Caco-2 (cell line): ENCODE measurements around the gene TLE2. TPM values are rescaled to one million over a fixed set of nuclear protein-coding genes. Genes with fewer than 3 reads are reported as not detected.

Source experiments
- BruUV-seq: library from RNA; stranded (reverse); fragments of 400-500 nt; replicated peaks from 2 replicates; lab custom pipeline; 2021; lab: Mats Ljungman, UMichigan
- CTCF ChIA-PET: fragments of 300-600 bp; sonication (Branson Sonifier 250); formaldehyde crosslinking; loops from one replicate; lab custom pipeline; 2022; ENCODE audit warnings: antibody characterized with exemption; lab: Charles Lee
- POLR2A ChIA-PET: fragments of 300-600 bp; sonication (Branson Sonifier 250); formaldehyde crosslinking; loops from one replicate; lab custom pipeline; 2022; ENCODE audit warnings: antibody characterized with exemption; lab: Charles Lee
- DNase-seq, 2 experiments: peaks; one replicate each; pipeline versions ENCODE4 v3.0.0 to v3.0.0-alpha.2; 2020 to 2022
- H3K27me3 ChIP-seq: replicated peaks from 2 replicates; pipeline ENCODE4 v1.6.0; 2011; ENCODE audit warnings: low read length; ENCODE audit not compliant: control insufficient read depth, insufficient read depth
- H3K36me3 ChIP-seq: 2 replicates; pipeline ENCODE4 v1.5.1; 2011; ENCODE audit warnings: low read length; ENCODE audit not compliant: control insufficient read depth, insufficient read depth
- H3K4me1 ChIP-seq: fragments of 250-450 bp; sonication (Bioruptor Pico); 2 replicates; pipeline ENCODE4 v1.5.1; 2020; ENCODE audit warnings: mild to moderate bottlenecking
- H3K4me3 ChIP-seq: 2 replicates; pipeline ENCODE4 v1.5.1; 2011; ENCODE audit warnings: low read depth, mild to moderate bottlenecking, control low read depth, low read length
- H3K9me3 ChIP-seq: fragments of 250-450 bp; sonication (Bioruptor Pico); 2 replicates; pipeline ENCODE4 v1.5.1; 2020; ENCODE audit warnings: mild to moderate bottlenecking, moderate library complexity
- H3K27ac Mint-ChIP-seq: one replicate; pipeline ENCODE4 v1.8.0; 2022; ENCODE audit warnings: mixed read lengths; ENCODE audit not compliant: unreplicated experiment
- H3K27me3 Mint-ChIP-seq: one replicate; pipeline ENCODE4 v1.8.0; 2022; ENCODE audit warnings: mixed read lengths; ENCODE audit not compliant: insufficient read depth, unreplicated experiment
- H3K36me3 Mint-ChIP-seq: one replicate; pipeline ENCODE4 v1.8.0; 2022; ENCODE audit warnings: mild to moderate bottlenecking, mixed read lengths; ENCODE audit not compliant: insufficient read depth, unreplicated experiment
- H3K4me1 Mint-ChIP-seq: one replicate; pipeline ENCODE4 v1.8.0; 2022; ENCODE audit warnings: low read depth, mixed read lengths; ENCODE audit not compliant: unreplicated experiment
- H3K4me3 Mint-ChIP-seq: one replicate; pipeline ENCODE4 v1.8.0; 2022; ENCODE audit warnings: mild to moderate bottlenecking, moderate library complexity, mixed read lengths; ENCODE audit not compliant: unreplicated experiment
- H3K9me3 Mint-ChIP-seq: one replicate; pipeline ENCODE4 v1.8.0; 2022; ENCODE audit warnings: mixed read lengths; ENCODE audit not compliant: unreplicated experiment
- CTCF ChIP-seq, 2 experiments: fragments of 200-600 bp in 1 of 2; IDR thresholded peaks; 1 replicate in 1 of 2; 2 replicates in 1 of 2; pipeline versions ENCODE4 v1.5.1 to v1.8.0; 2011 to 2022; ENCODE audit warnings: antibody characterized with exemption in 1 of 2, control low read depth in 1 of 2, inconsistent platforms in 1 of 2, low read depth in 1 of 2, low read length in 1 of 2, mild to moderate bottlenecking in 1 of 2, moderate library complexity in 1 of 2; ENCODE audit not compliant: insufficient read depth in 1 of 2, severe bottlenecking in 1 of 2, unreplicated experiment in 1 of 2
- intact Hi-C: fragments of 100-400 bp; cut with micrococcal nuclease; formaldehyde crosslinking; loops from one replicate; pipeline ENCODE4 v1.10.0; 2022; ENCODE audit not compliant: unreplicated experiment
- total RNA-seq: library from RNA; stranded (reverse); gene quantifications from 2 replicates; pipeline ENCODE4 v1.2.3, GENCODE V29; 2022

TLE2 gene
- total RNA-seq, 1 experiment from 2014 or later = 31.3 TPM

DNA sequence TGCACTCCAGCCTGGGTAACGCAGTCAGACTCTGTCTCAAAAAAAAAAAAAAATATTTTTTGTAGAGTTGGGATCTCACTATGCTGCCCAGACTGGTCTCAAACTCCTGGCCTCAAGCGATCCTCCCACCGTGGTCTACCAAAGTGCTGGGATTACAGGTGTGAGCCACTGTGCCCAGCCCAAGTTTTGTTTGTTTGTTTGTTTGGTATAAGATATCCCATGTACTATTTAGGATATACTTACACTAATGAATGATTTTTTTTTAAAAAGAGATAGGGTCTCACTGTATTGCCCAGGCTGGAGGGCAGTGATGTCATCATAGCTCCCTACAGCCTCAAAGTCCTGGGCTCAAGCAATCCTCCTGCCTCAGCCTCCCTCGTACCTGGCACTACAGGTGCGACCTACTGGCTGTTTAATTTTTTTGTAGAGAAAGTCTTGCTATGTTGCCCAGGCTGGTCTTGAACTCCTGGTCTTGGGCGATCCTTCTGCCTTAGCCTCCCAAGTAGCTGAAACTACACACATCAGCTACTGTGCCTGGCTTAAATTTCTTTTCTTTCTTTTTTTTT, 27.8 kb downstream of the TLE2 start:
- CTCF ChIA-PET = no interaction called here
- no peaks in the 10 kb centered on the region for H3K4me1 Mint-ChIP-seq
- POLR2A ChIA-PET = no interaction called here
- no peaks in the 10 kb centered on the region for H3K27me3 ChIP-seq
- H3K36me3 ChIP-seq = no peaks in the 10 kb centered on the region
- no peak overlapping the region for H3K4me3 Mint-ChIP-seq
- H3K9me3 ChIP-seq = no peaks in the 10 kb centered on the region
- H3K36me3 Mint-ChIP-seq = peaks cover 5% of the 10 kb centered on the region
- H3K27me3 Mint-ChIP-seq = no peaks in the 10 kb centered on the region
- no peak overlapping the region for H3K27ac Mint-ChIP-seq
- intact Hi-C loops = no loop called here
- TF ChIP-seq CTCF (IDR thresholded peaks at IDR 0.05; ENCODE audit: insufficient read depth in 1 of 2, low read depth in 1 of 2, low read length in 1 of 2, severe bottlenecking in 1 of 2, unreplicated experiment in 1 of 2) = no peak
- no TSS peak for BruUV-seq
- no peak overlapping the region for H3K4me3 ChIP-seq
- DNase-seq = no peak
- H3K4me1 ChIP-seq = no peaks in the 10 kb centered on the region
- H3K9me3 Mint-ChIP-seq = no peaks in the 10 kb centered on the region

- DNase-seq = no peak
- H3K27me3 ChIP-seq = no peaks in the 10 kb centered on the region
- intact Hi-C loops = no loop called here
- no peaks in the 10 kb centered on the region for H3K27me3 Mint-ChIP-seq
- BruUV-seq = no TSS peak
- ChIA-PET POLR2A (no interaction called here), CTCF (interaction anchor here (0.6 kb wide), 1 partner anchor 158 kb away, joined by 3 read pairs; the partner anchor contains the start of gene ZNF555)
- no peak for TF ChIP-seq CTCF (IDR thresholded peaks at IDR 0.05; ENCODE audit: insufficient read depth in 1 of 2, low read depth in 1 of 2, low read length in 1 of 2, severe bottlenecking in 1 of 2, unreplicated experiment in 1 of 2)
- no peaks in the 10 kb centered on the region for H3K9me3 ChIP-seq
- H3K27ac Mint-ChIP-seq = no peak overlapping the region
- no peaks in the 10 kb centered on the region for H3K4me1 Mint-ChIP-seq
- H3K36me3 Mint-ChIP-seq = peaks cover 5% of the 10 kb centered on the region
- no peak overlapping the region for H3K4me3 Mint-ChIP-seq
- no peaks in the 10 kb centered on the region for H3K36me3 ChIP-seq
- H3K9me3 Mint-ChIP-seq = no peaks in the 10 kb centered on the region
- H3K4me3 ChIP-seq = no peak overlapping the region
- H3K4me1 ChIP-seq = no peaks in the 10 kb centered on the region
Observed at GRCh38 chr19:2998642-2999041, 30.4 kb downstream of the TLE2 start.

GRCh38 chr19:2997720-2998119, 31.4 kb downstream of the TLE2 start:
- H3K4me1 ChIP-seq = no peaks in the 10 kb centered on the region
- H3K4me3 Mint-ChIP-seq = no peak overlapping the region
- H3K4me1 Mint-ChIP-seq = no peaks in the 10 kb centered on the region
- no peak overlapping the region for H3K4me3 ChIP-seq
- DNase-seq = no peak
- CTCF ChIA-PET = no interaction called here
- intact Hi-C loops = no loop called here
- no peak overlapping the region for H3K27ac Mint-ChIP-seq
- BruUV-seq = no TSS peak
- no peaks in the 10 kb centered on the region for H3K27me3 Mint-ChIP-seq
- peaks cover 5% of the 10 kb centered on the region for H3K36me3 Mint-ChIP-seq
- H3K36me3 ChIP-seq = no peaks in the 10 kb centered on the region
- no peak for TF ChIP-seq CTCF (IDR thresholded peaks at IDR 0.05; ENCODE audit: insufficient read depth in 1 of 2, low read depth in 1 of 2, low read length in 1 of 2, severe bottlenecking in 1 of 2, unreplicated experiment in 1 of 2)
- POLR2A ChIA-PET = no interaction called here
- H3K27me3 ChIP-seq = no peaks in the 10 kb centered on the region
- no peaks in the 10 kb centered on the region for H3K9me3 Mint-ChIP-seq
- H3K9me3 ChIP-seq = no peaks in the 10 kb centered on the region
